ENCODE data around the gene RAB3IL1.

The RAB3IL1 gene

DNA sequence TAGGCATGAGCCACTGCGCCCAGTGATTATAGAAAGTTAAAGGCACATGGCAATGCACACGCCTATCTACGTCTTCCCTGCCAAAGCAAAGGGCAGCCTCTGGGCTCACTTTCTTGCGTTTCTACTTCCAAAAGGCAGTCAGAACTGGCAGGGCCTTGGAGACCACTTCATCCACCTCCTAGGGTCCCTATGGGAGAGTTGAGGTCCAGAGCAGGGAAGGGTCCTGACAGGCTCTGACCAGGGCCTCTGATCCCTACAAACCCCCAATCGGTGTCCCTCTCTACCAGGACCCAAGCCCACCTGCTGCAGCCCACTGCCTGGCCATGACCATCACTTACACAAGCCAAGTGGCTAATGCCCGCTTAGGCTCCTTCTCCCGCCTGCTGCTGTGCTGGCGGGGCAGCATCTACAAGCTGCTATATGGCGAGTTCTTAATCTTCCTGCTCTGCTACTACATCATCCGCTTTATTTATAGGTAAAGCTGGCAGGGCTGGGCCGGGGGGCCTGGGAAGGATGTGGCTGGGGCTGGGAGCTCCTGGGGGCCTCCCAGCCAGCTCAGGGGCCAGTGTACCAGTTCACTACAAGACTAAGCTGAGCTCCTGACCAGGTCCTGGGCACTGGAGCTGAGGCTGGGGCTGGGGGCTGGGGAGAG lies 34.2 kb upstream of the RAB3IL1 start:
- no peak for DNase-seq

DNA sequence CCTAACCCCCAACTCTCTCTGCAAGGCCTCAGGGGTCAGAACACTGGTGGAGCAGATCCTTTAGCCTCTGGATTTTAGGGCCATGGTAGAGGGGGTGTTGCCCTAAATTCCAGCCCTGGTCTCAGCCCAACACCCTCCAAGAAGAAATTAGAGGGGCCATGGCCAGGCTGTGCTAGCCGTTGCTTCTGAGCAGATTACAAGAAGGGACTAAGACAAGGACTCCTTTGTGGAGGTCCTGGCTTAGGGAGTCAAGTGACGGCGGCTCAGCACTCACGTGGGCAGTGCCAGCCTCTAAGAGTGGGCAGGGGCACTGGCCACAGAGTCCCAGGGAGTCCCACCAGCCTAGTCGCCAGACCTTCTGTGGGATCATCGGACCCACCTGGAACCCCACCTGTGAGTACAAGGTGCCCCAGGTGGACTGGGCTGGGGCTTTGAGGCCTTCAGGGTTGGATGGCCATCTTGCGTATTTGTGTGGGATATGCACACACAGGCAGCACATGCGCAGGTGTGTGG lies 32.7 kb upstream of the RAB3IL1 start, which contains the start of gene BEST1:
TSS of gene BEST1 (plus strand) at position 317 of the 513 bp plus-strand sequence. CDS start 1,456 bp downstream, outside the sequence.
- DNase-seq, result no peak

DNA sequence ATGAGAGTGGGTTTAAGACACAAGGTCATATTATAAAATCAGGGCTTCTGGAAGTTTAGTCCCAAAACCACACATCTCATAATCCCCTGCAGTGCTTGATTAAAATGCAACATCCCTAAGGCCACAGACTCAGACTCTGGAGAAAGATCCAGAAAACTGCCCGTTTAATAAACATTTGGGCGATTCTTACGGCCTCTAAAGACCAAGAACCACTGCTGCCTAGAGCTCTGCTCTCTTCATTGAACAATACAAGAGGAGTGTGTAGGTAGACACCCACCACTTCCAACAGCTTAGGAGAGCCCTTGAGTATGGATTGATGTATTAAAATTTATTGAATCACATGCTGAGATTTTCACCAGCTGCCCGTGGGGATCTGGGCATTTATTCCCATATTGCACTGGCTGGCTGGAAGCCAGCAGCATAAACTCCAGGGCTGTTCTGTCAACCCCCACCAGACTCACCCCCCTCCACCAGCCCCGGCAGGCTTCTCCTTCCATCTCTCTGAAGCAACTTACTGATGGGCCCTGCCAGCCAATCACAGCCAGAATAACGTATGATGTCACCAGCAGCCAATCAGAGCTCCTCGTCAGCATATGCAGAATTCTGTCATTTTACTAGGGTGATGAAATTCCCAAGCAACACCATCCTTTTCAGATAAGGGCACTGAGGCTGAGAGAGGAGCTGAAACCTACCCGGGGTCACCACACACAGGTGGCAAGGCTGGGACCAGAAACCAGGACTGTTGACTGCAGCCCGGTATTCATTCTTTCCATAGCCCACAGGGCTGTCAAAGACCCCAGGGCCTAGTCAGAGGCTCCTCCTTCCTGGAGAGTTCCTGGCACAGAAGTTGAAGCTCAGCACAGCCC lies 32.0 kb upstream of the RAB3IL1 start:
- peak in 1 of 2 experiments; percentile 10 for DNase-seq

DNA sequence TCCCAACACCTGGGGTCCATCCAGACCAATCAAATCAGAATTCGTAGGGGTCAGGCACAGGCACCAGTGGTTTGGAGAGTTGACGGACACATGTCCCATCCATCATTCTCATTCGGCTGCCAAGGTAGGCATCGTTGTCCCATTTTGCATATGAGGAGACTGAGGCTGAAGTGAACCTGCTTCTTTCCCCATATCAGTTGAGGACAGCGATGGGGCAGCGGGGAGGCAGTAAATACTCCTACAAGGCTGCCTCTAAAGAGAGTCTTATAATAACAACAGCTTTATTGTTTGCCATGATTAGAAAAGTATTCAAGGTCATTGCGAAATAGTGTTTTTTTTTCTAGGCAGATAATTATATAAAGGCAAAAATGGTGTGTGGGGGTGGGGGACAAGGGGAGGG lies 31.1 kb upstream of the RAB3IL1 start:
- no peak for DNase-seq

DNA sequence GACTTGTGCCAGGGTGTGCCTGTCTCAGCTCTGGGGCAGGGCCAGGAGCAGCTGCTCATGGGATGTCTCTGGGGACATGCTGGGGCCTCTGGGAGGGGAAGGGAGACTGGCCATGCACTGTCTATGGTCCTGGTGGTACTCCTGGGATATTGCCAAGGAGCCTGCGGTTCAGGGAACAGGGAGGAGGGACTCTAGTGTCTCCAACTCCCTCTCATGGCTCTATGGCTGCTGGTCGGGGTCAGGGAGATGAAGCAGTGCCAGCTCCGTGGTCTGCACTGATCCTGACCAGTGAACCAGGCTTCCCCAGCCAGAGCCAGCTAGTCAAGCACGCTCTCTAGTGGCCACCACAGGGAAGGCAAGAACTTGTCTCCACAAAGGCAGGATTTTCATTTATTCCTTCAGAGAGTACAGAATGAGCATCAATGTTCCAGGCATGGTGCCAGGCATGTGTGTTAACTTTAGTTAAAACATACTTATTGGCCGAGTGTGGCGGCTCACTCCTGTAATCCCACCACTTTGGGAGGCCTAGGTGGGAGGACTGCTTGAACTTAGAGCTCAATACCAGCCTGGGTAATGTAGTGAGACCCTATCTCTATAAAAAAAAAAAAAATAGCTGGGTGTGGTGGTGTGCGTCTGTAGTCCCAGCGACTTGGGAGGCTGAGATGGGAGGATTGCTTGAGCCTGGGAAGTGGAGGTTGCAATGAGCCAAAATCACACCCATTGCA lies 30.3 kb upstream of the RAB3IL1 start:
- DNase-seq, result peak; percentile 70 to 83

DNA sequence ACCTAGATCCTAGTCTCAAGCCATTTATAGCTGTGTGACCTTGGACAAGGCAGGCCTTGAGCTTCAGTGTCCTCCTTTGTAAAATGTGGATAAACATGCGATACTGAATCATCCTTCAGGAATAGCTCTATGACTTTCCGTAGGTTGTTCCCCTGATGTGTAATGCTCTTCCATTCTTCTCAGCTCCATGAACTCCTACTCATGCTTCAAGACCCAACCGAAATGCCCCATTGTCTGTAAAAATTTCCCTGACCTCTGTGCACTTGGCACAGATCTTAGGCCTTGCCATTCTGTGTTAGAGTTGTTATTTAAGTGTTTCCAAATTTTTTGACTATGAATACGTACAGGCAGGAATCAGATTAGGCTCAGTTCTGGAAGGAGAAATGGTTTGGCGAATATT lies 29.5 kb upstream of the RAB3IL1 start:
- DNase-seq, result no peak

DNA sequence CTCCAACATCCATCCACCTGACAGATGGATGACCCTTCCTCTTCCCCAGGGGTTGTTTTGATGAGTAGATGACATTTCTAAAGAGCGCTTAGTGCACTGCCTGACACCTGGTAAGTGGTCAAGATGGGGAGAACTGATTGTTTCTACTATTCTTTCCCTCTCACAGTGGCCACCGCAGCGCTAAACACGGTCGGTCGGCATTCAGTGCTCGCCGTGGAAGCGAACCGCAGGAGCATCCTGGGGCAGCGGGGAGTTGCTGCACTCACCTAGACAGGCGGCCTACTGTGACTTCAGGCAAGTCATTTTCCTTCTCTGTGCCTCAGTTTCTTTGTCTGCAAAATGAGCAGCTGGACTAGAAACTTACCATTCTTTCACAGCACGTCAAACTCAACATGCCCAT lies 27.8 kb upstream of the RAB3IL1 start:
- DNase-seq, result no peak

DNA sequence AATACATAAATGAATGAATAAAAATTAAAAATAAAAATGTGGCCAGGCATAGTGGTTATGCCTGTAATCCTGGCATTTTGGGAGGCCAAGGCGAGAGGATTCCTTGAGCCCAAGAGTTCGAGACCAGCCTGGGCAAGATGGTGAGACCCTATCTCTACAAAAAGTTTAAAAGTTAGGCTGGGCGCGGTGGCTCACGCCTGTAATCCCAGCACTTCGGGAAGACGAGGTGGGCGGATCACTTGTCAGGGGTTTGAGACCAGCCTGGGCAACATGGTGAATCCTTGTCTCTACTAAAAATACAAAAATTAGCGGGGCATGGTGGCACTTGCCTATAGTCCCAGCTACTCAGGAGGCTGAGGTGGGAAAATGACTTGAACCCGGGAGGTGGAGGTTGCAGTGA lies 23.1 kb upstream of the RAB3IL1 start:
- DNase-seq, result no peak

DNA sequence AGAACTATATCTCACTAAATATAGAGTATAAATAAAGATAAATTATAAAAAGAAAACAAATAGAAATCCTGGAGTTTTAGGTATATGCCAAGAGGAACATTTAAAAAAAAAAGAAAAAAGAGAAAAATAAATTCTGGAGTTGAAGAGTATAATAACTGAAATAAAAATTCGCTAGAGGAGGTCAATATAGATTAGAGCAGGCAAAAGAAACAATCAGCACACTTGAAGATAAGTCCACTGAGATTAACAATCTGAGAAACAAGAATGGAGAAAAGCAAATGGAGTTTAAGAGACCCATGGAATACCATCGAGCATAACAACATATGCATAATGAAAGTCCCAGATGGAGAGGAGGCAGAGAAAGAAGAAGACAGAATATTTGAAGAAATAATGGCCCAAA lies 18.5 kb upstream of the RAB3IL1 start:
- no peak for DNase-seq

DNA sequence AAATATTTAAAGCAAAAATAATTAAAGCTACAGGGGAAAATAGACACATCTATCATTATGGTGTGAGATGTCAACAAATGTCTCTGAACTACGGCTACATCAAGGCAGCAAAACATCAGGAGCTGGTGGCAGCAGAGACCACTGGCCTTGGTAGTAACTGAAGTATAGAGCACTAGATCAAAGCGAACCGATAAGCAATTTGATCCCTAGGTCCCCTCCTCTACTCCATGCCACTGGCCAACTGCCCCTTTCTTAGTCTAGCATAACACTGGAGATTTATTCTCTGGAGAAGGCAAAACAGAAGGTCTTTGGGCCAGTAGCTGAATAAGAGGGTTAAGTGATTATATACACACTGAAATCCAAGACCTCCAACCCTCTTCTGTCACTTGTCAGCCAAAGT lies 13.6 kb upstream of the RAB3IL1 start:
- no peak for DNase-seq

DNA sequence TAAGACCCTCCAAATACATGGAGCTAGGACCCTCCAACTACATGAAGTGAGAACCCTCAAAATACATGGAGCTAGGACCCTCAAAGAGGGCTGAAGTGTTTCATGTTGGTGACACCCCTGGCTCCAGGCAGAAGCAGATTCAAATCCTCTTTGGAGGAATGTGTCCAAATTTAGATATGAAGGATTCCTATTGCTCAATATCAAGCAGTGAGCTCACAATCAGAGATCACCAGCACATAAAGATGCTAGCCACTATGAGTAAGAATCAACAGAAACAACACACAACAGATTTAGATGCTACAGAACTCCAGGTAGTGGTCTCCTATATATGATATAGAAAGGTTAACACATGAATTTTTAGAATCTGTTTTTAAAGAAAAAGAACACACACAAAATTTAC lies 11.2 kb upstream of the RAB3IL1 start:
- no peak for DNase-seq

DNA sequence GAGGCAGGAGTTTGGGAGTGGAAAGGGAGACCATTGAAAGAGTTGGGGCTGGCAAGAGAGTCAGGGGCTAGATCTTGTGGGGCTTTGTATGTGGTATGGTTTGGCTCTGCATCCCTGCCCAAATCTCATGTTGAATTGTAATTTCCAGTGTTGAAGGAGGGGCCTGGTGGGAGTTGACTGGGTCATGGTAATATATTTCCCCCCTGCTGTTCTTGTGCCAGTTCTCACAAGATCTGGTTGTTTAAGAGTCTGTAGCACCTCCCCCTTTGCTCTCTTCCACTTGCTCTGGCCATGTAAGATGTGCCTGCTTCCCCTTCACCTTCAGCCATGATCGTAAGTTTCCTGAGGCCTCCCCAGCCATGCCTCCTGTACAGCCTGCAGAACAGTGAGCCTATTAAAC lies 10.1 kb upstream of the RAB3IL1 start:
- DNase-seq, result no peak

DNA sequence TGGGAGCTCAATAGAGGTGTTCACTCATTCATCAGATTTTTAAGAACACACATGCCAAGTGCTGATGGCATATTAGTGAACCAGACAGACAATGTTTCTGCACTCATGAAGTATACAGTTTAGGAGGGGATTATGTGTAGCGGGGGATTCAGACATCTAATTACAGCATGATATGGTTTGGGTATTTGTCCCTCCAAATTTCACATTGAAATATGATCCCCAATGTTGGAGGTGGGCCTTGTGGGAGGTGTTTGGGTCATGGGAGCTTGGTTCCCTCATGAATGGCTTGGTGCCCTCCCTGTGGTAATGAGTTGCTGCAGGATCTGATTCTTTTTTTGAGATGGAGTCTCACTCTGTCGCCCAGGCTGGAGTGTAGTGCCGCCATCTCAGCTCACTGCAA lies 8.9 kb upstream of the RAB3IL1 start:
- no peak for DNase-seq

DNA sequence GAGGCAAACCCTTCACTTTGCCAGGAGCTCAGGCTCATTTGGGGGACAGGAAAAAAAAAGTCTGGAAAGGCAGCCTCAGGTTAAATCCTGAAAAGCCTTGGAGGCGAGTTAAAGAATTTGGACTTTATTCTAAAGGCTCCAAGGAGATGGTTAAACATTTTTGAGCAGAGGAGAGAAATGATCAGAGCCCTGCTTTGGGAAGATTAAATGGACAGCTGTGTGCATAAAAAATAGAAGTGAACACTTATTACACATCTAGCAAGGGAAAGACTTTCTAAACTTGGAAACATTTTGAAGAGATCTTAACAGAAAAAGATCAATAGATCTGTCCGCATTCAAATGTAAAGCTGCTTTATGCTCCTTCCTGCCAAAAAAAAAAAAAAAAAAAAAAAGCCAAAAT lies 8.4 kb upstream of the RAB3IL1 start:
- DNase-seq, result no peak

DNA sequence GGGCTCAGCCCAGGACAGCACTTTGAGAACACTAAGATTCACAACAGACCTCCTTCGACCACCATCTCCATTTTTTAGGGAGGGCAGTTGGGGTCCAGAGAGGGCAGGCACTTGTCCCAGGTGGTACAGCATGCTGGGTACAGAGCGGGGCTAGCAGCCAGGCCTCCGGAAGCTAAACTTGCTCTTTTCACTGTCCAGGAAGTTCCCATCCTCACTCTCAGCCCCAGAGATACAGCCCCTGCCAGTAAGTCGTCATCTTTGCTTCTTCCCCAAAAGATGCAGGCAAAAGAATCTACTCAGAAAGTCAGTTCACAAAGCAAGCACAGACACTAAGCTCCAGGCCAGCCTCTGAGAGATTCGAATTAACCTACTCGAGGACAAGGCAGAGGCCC lies 6.7 kb upstream of the RAB3IL1 start:
- DNase-seq, result no peak

DNA sequence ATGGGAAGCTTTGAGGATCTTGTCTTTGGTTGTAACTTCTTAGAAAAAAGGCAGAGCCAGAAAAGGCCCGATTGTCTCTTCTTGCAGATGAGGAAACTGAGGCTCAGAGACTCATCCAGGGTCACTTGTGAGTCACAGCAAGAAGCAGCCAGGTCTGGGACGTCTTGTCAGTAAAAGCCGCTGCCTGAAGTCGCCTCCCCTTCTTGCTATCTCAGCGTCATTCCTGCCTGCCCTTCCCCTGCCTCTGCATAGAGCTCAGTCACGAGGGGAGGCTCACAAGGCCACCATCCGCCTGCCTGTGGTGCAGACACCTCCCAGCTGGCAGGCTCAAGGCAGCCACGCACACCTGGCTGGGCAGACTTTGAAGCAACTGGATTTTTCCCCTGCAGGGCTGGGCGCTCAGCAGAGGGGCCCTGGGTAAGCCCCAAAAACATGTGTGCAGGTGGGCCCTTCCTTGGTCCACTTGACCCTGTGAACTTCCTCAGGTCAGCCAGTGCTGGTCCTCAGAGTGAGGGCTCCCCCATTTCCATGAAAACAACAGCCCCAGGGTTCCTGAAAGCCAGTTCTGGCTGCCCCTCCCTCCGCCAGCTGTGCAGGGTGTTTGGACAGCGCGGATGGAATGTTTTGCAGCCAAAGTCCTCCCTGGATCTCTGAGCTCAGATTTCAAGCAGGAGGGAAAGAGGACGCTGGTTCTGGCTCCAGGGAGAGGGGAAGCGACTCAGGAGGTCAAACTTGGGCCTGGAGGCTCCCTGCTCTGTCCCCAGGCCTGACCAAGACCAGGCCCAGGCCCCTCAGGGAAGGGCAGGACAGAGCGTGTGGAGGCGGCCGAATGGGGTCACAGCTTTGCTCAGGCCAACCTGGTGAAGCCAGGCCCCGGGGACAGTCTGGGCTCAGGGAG lies 6.0 kb upstream of the RAB3IL1 start:
- DNase-seq, result no peak

DNA sequence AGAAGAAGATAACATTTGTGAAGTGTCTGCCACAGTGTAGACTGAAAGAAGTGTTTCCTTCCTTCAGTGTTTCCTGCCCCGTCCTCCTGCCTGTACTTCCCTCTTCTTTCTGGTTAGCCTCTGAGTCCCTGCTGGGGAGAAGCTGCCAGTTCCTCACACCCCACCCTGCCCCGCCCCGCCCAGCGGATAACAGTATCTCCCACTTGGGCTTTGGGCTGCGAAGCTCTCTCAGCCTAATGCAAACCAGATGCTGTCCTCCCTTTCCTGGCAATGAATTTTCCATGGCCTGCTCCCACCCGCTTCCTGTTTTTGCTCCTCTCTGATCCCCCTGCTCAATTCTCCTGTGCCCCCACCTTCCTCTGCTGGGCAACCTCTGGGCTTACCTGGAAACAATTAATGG lies 5.2 kb upstream of the RAB3IL1 start:
- DNase-seq, result peak; percentile 84 to 89

DNA sequence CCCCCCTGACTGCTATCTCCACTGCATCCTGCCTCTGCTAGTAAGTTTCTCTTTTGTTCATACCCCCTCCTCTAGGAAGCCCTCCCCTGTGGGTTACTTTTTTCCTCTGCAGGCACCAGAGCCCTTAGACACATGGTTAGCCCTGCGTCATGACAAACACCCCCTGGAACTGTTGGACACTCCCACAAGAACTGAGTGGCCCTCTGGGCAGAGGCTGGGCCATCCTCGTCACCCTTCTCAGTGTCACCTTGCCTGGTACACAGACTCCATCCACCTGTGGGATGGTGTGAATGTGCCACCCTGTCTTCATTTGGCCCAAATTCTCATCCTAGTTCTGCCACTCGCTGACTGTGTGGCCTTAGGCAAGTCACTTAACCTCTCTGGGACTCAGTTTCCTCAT lies 4.1 kb upstream of the RAB3IL1 start:
- no peak for DNase-seq

DNA sequence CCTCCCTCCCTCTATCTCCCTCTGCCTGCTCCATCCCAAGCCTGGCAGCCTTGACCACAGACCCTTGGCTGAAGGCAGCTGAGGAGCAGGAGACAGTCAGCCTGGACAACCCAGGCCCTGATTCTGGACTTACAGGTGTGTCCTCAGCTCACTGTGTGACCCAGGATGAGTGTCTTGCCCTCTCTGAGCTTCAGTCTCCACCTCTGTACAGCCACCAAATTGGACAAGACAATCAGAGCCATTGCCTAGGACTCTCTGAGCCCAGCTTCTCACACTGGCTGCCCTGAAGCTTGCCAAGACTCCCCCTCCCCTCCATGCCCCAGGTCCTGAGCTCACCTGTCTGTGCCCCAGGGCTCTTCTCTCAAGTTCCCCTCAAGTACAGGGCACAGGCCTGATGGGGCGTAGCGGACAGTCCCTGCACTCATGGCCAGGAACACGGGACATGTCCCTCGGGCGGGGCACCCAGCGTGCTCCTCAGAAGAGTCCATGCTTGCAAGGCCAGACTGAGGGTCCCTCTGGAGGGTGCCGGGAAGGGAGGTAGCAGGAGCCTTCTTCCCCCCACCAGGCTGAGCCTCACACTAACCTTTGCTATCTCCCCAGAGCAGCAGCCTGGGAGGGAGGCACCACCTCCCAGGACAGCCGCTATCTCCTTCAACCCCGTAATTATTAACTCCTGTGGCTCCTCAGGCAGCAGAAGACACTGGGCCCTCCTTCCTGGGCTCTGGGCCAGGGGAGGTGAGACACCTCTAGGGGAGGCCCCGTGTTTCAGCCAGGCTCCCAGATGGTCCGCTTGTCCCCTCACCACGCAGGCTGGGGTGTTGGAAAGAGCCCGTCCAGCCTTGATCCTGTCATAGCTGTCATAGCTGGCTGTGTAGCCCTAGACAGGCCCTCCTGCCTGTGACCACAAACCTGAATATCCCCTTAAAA lies 2.6 kb upstream of the RAB3IL1 start:
- no peak for DNase-seq

DNA sequence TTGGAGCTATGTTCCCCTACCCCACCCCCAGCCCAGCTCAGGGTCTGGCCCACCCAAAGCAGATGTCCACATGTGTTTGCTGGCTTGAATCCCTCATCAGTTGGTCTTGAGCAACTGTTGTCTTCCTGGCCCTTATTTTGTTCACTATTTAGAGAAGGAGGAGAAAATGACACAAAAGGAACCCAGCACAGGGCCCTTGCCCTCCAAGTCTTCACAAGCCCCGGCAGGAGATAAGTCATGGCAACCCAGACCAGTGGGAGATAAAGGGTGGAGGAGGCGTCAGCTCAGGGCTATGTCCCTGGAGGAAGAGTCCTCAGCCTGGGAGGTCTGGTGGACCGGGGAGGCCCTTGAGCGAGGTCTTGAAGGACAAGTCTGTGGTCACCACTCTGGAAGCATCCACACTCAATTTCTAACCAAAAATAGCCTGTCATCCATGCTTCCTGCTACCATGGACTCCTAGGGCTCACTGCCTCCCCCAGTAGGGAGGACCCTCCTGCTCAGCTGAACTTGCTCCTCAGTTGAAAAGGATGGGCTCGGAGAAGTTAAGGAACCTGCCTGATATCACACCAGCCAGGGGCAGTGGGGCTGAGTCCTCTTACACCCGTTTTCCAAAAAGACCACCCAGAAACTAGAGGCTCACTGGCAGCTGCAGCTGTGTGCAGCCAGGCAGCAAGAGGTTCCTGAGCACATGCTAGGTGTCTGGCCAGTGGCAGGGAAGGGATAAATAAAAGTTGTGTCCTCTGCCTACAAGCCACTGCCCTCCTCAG lies 1.8 kb upstream of the RAB3IL1 start:
- DNase-seq, result no peak

All from AML-193 (cell line).